Measurements from ENCODE around the gene TENM4.

- TF ChIP-seq POLR2A (IDR thresholded peaks at IDR 0.05), result no peak
- no peak for TF ChIP-seq CTCF (IDR thresholded peaks at IDR 0.05)
Measured at GRCh38 chr11:78975081-78975480, 465.7 kb downstream of the TENM4 start.
